ENCODE measurements around the gene CPLANE1. TPM values are rescaled to one million over a fixed set of nuclear protein-coding genes. Genes with fewer than 3 reads are reported as not detected.

The CPLANE1 gene
- total and polyA plus RNA-seq, 9 of the 15 experiments (the other 6 are each of a cell fraction or from before 2014, with no cell fraction given): under 0.01 to 0.27 (median 0.08) TPM; not detected in 2

- TF ChIP-seq ZBTB9 (CRISPR knock-in tag; IDR thresholded peaks at IDR 0.05): no peak
- TF ChIP-seq MLX (CRISPR knock-in tag; conservative IDR thresholded peaks at IDR 0.05): no peak
- TF ChIP-seq MBD1 (CRISPR knock-in tag; IDR thresholded peaks at IDR 0.05): no peak
- no peak for TF ChIP-seq ARID4B (CRISPR knock-in tag; IDR thresholded peaks at IDR 0.05)
- no peak for TF ChIP-seq ZBED1 (IDR thresholded peaks at IDR 0.05)
- TF ChIP-seq TGIF2 (CRISPR knock-in tag; IDR thresholded peaks at IDR 0.05): no peak
- no peak for TF ChIP-seq SETDB1 (IDR thresholded peaks at IDR 0.05; ENCODE audit: low read length)
- no peak for TF ChIP-seq ZNF277 (CRISPR knock-in tag; IDR thresholded peaks at IDR 0.05; ENCODE audit: borderline replicate concordance)
- TF ChIP-seq HEY1 (CRISPR knock-in tag; IDR thresholded peaks at IDR 0.05; ENCODE audit: borderline replicate concordance): no peak
- no peak for TF ChIP-seq ZNF507 (tag; conservative IDR thresholded peaks at IDR 0.05)
Observed at GRCh38 chr5:37211661-37212060, 37.5 kb downstream of the CPLANE1 start (continued).
